HCT116 (cell line): ENCODE results near the gene PRRT2. TPM values are rescaled to one million over a fixed set of nuclear protein-coding genes. Genes with fewer than 3 reads are reported as not detected.

Source experiments
- ATAC-seq: fragments of 200-7000 bp; cut with Tn5 transposase; 2 replicates; pipeline ENCODE4 v1.9.1; 2020; ENCODE audit warnings: mild to moderate bottlenecking, moderate library complexity
- BruUV-seq: library from RNA; stranded (reverse); fragments of 400-500 nt; replicated peaks from 2 replicates; lab custom pipeline; 2021; lab: Mats Ljungman, UMichigan
- CTCF ChIA-PET: fragments of 300-600 bp; sonication (Branson Sonifier 250); formaldehyde crosslinking; loops from one replicate; lab custom pipeline; 2021; ENCODE audit warnings: antibody characterized with exemption; lab: Charles Lee
- POLR2A ChIA-PET: fragments of 300-600, 350-600 bp; sonication (Branson Sonifier 250); formaldehyde crosslinking; loops from one replicate; lab custom pipeline; 2021; ENCODE audit warnings: antibody characterized with exemption; lab: Charles Lee
- RAD21 ChIA-PET, 2 experiments: fragments of 300-600 bp; sonication (Branson Sonifier 250); formaldehyde crosslinking; loops; one replicate each; lab custom pipeline; 2023; ENCODE audit warnings: low total read pairs in 2 of 2; ENCODE audit not compliant: uncharacterized antibody in 2 of 2, unreplicated experiment in 2 of 2, low non-redundant PET in 1 of 2; lab: Charles Lee
- DNase-seq: peaks from one replicate; pipeline ENCODE4 v3.0.0-alpha.2; 2010; ENCODE audit warnings: low read depth, low spot score
- H2AFZ ChIP-seq: fragments of 200-600 bp; shearing (Covaris generic), sonication (generic); 2 replicates; pipeline ENCODE4 v1.6.1; 2017; ENCODE audit warnings: low read depth, mixed run types, mixed read lengths, antibody characterized with exemption, low read length; ENCODE audit not compliant: poor library complexity, severe bottlenecking
- H3K27ac ChIP-seq: 2 replicates; pipeline ENCODE4 v1.5.1; 2012; ENCODE audit warnings: low read depth, low read length
- H3K27me3 ChIP-seq: fragments of 200-600 bp; sonication (generic); 2 replicates; pipeline ENCODE4 v1.6.1; 2016; ENCODE audit warnings: mixed run types, low read length, mixed read lengths; ENCODE audit not compliant: insufficient read depth
- H3K36me3 ChIP-seq, 2 experiments: fragments of 200-500 bp in 1 of 2; fragments of 200-600 bp in 1 of 2; sonication (Bioruptor generic) in 1 of 2; sonication (generic) in 1 of 2; 2 replicates each; pipeline versions ENCODE4 v1.5.1 to v1.6.1; 2014 to 2016; ENCODE audit warnings: low read length in 2 of 2, inconsistent platforms in 1 of 2, mixed read lengths in 1 of 2, mixed run types in 1 of 2; ENCODE audit not compliant: insufficient read depth in 2 of 2, control insufficient read depth in 1 of 2
- H3K4me1 ChIP-seq, 2 experiments: fragments of 200-600 bp in 1 of 2; sonication (generic) in 1 of 2; 2 replicates each; pipeline versions ENCODE4 v1.5.1 to v1.6.1; 2012 to 2017; ENCODE audit warnings: low read length in 2 of 2, inconsistent platforms in 1 of 2, mild to moderate bottlenecking in 1 of 2, mixed read lengths in 1 of 2, mixed run types in 1 of 2, moderate library complexity in 1 of 2; ENCODE audit not compliant: insufficient read depth in 2 of 2, control insufficient read depth in 1 of 2
- H3K4me2 ChIP-seq: fragments of 200-600 bp; sonication (generic); 2 replicates; pipeline ENCODE4 v1.6.1; 2017; ENCODE audit warnings: mixed run types, low read length, mixed read lengths
- H3K4me3 ChIP-seq, 2 experiments: fragments of 200-600 bp in 1 of 2; sonication (generic) in 1 of 2; replicated peaks in 1 of 2; 2 replicates each; pipeline ENCODE4 v1.5.1; 2011 to 2016; ENCODE audit warnings: low read length in 2 of 2, control low read depth in 1 of 2, low read depth in 1 of 2, mild to moderate bottlenecking in 1 of 2, mixed read lengths in 1 of 2, mixed run types in 1 of 2
- H3K79me2 ChIP-seq: fragments of 200-600 bp; sonication (generic); 2 replicates; pipeline ENCODE4 v1.6.1; 2017; ENCODE audit warnings: mild to moderate bottlenecking, mixed run types, low read length, moderate library complexity, mixed read lengths; ENCODE audit not compliant: insufficient read depth
- H3K9ac ChIP-seq: fragments of 200-600 bp; sonication (generic); 2 replicates; pipeline ENCODE4 v1.6.1; 2016; ENCODE audit warnings: low read length, mixed read lengths
- H3K9me2 ChIP-seq: fragments of 200-600 bp; sonication (generic), shearing (Covaris generic); 2 replicates; pipeline ENCODE4 v1.6.1; 2017; ENCODE audit warnings: mixed run types, mild to moderate bottlenecking, moderate library complexity; ENCODE audit not compliant: insufficient read depth
- H3K9me3 ChIP-seq, 2 experiments: fragments of 200-500 bp in 1 of 2; fragments of 200-600 bp in 1 of 2; sonication (Bioruptor generic) in 1 of 2; sonication (generic) in 1 of 2; 2 replicates each; pipeline ENCODE4 v1.6.1; 2014 to 2017; ENCODE audit warnings: low read length in 2 of 2, mixed read lengths in 2 of 2, inconsistent platforms in 1 of 2, low read depth in 1 of 2, mild to moderate bottlenecking in 1 of 2, mixed run types in 1 of 2, moderate library complexity in 1 of 2; ENCODE audit not compliant: control insufficient read depth in 1 of 2, insufficient read depth in 1 of 2
- H4K20me1 ChIP-seq: fragments of 200-600 bp; sonication (generic), shearing (Covaris generic); 2 replicates; pipeline ENCODE4 v1.6.1; 2017; ENCODE audit warnings: mixed run types, mild to moderate bottlenecking, moderate library complexity; ENCODE audit not compliant: insufficient read depth
- EZH2phosphoT487 ChIP-seq: fragments of 200-600 bp; IDR thresholded peaks from 2 replicates; pipeline ENCODE4 v1.6.1; 2018; ENCODE audit warnings: antibody characterized with exemption, borderline replicate concordance
- POLR2A ChIP-seq: IDR thresholded peaks from 2 replicates; pipeline ENCODE4 v1.7.0; 2011; ENCODE audit warnings: borderline replicate concordance; ENCODE audit not compliant: insufficient read depth, insufficient read length; ENCODE audit errors: extremely low read depth
- POLR2AphosphoS5 ChIP-seq: IDR thresholded peaks from 2 replicates; pipeline ENCODE4 v1.6.1; 2011; ENCODE audit warnings: mild to moderate bottlenecking, low read depth, low read length, moderate library complexity
- SIN3A ChIP-seq: IDR thresholded peaks from 2 replicates; pipeline ENCODE4 v1.6.1; 2012; ENCODE audit warnings: low read depth
- TCF7L2 ChIP-seq: IDR thresholded peaks from 2 replicates; pipeline ENCODE4 v1.7.0; 2011; ENCODE audit warnings: borderline replicate concordance, inconsistent platforms; ENCODE audit not compliant: insufficient read depth, insufficient read length; ENCODE audit errors: extremely low read depth
- YY1 ChIP-seq: IDR thresholded peaks from 2 replicates; pipeline ENCODE4 v1.6.1; 2011; ENCODE audit warnings: low read length, low read depth, moderate library complexity, mild to moderate bottlenecking; ENCODE audit not compliant: insufficient replicate concordance; ENCODE audit errors: extremely low read depth
- intact Hi-C: fragments of 100-400 bp; cut with micrococcal nuclease; formaldehyde crosslinking; loops from 2 replicates; pipeline ENCODE4 v1.10.0; 2022
- total RNA-seq: library from RNA; stranded (reverse); gene quantifications from one replicate; pipeline ENCODE4 v1.2.1, GENCODE V29; 2021; ENCODE audit not compliant: unreplicated experiment

The PRRT2 gene
- total RNA-seq, 1 experiment from 2014 or later = 4.0 TPM

DNA sequence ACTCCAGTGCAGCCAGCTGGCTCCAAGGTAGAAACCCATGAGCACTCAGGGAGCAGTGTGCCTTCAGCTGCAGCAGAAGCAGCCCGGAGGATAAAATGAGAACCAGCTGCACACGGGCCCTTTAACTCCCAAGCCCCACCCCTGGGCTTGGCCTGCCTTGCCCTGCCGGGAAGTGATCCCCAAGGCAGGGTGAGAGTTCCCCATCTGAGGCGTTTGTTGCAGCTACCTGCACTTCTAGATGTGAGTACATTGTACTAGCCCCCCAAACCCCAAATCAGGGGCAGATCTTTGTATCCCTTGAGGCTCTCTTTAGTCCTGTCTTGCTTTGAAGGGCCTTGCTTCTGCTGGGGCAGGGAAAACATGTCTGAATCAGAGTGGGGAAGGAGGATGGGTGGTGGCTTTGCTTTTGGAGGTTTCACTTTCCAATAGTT is 8.3 kb downstream of the PRRT2 start, which contains the start of gene MVP (continued):
- TF ChIP-seq SIN3A (no peak), POLR2A (peak; percentile 14), EZH2phosphoT487 (no peak)

DNA sequence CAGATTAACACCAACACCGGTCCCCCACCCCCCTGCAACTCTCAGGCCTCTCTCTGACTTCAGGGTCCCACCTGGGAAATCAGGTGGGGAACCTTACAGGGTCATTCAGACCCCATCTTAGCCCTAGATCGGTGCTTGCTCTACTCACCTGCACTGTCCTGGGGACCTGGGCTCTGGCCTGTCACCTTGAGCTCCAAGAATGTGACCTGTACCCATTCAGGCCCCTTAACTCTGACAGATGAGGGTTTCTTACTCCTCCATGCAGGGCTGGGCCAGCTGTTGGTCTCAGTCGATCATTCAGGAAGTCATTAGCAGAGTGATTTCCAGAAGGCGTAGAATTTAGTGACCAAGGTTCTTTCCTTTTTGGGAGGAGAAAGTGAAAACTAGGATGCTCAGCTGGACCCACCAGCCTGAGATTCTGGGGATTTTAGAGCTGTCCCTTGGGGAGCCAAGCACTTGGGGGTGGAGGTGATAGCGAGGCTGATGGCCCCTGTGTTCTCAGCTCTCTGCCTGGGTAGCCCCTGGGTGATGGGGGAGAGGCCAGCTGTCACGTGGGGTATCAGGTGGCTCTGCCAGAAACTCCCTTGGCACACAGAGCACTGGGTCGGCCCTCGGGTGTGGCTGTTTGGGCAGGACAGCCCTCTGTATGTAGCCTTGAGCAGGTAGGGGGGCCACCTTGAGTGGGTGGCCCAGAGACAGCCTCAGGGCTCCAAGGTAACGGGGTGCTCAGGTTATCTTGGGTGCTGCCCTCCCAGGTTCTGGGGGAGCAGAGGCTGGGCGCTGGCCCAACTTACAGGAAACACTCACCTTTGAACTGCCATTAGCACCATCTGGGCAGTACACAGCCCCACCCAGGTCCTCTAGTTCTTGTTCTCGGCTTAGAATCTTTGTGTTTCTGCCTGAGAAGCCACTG is 9.0 kb downstream of the PRRT2 start:
- RAD21 ChIA-PET = interaction anchor here in 1 of 2 experiments (0.6 to 2.0 kb wide), 2 partner anchors 12 to 27 kb away, joined by 7 to 8 read pairs; no protein-coding TSS in a partner anchor
- peak overlapping the region; percentile 74 to 86 for H3K4me3 ChIP-seq
- CTCF ChIA-PET = interaction anchor here (0.9 to 3.3 kb wide), 6 partner anchors 13 to 212 kb away, joined by 3 to 28 read pairs (median 6); partner anchors contain the start of genes CDIPT and SEZ6L2
- no peaks in the 10 kb centered on the region for H3K27me3 ChIP-seq
- peak overlapping the region; percentile 78 for H3K4me2 ChIP-seq
- peak; percentile 81 for TF ChIP-seq POLR2AphosphoS5
- TF ChIP-seq TCF7L2 = no peak
- peak; percentile 14 for TF ChIP-seq YY1
- peak; percentile 6 for TF ChIP-seq POLR2A
- no peaks in the 10 kb centered on the region; the same call in 1 of the 2 replicates for H4K20me1 ChIP-seq
- no peaks in the 10 kb centered on the region for H3K9me3 ChIP-seq
- peak overlapping the region; percentile 67 for H3K9ac ChIP-seq
- intact Hi-C loops = loop anchor here (2.0 kb wide), 1 partner anchor 200 kb away; no protein-coding TSS in a partner anchor
- POLR2A ChIA-PET = interaction anchor here (1.5 to 4.3 kb wide), 6 partner anchors 13 to 200 kb away, joined by 3 to 14 read pairs (median 6); partner anchors contain the start of genes CDIPT, KIF22 and MAZ
- peak overlapping the region; percentile 98 for H3K27ac ChIP-seq
- H3K79me2 ChIP-seq = peaks cover 75% of the 10 kb centered on the region
- peaks cover 66 to 93% of the 10 kb centered on the region in 2 experiments for H3K4me1 ChIP-seq
- peak; percentile 43 for ATAC-seq
- H2AFZ ChIP-seq = no peak overlapping the region
- no peak for DNase-seq
- peaks cover 0 to 8% of the 10 kb centered on the region in 2 experiments; a peak in 2 of 4 replicates for H3K36me3 ChIP-seq
- H3K9me2 ChIP-seq = no peaks in the 10 kb centered on the region
- BruUV-seq = TSS peak; percentile 37
